ENCODE results near the gene HOOK2. TPM values are rescaled to one million over a fixed set of nuclear protein-coding genes. Genes with fewer than 3 reads are reported as not detected.

HOOK2 gene
- total and polyA plus RNA-seq, 2 of the 13 experiments (the other 11 are each of a cell fraction or from before 2014, with no cell fraction given) = 9.2 to 12.9 TPM

GRCh38 chr19:12791345-12792050 is 16.1 kb upstream of the HOOK2 start, which contains the start of gene JUNB (continued):
- TF ChIP-seq ZNF740 (CRISPR knock-in tag; IDR thresholded peaks at IDR 0.05) (no peak), ZBTB42 (CRISPR knock-in tag; IDR thresholded peaks at IDR 0.05) (no peak), CBX2 (IDR thresholded peaks at IDR 0.05; ENCODE audit: low read depth, low read length) (no peak), CBX2 (CRISPR knock-in tag; IDR thresholded peaks at IDR 0.05; ENCODE audit: low read depth) (no peak), ZNF773 (CRISPR knock-in tag; IDR thresholded peaks at IDR 0.05; ENCODE audit: borderline replicate concordance) (no peak), ZNF572 (CRISPR knock-in tag; IDR thresholded peaks at IDR 0.05) (no peak; the same call in 1 of the 2 replicates), ZBTB20 (CRISPR knock-in tag; IDR thresholded peaks at IDR 0.05; ENCODE audit: borderline replicate concordance, low read depth) (peak; percentile 66), KDM6A (CRISPR knock-in tag; IDR thresholded peaks at IDR 0.05; ENCODE audit: low read depth) (0 out of 2 replicates have a peak, but pooled peaks have one; percentile 28), ATF7 (IDR thresholded peaks at IDR 0.05) (no peak), ATF7 (CRISPR knock-in tag; IDR thresholded peaks at IDR 0.05) (0 out of 2 replicates have a peak, but pooled peaks have one; percentile 24), PATZ1 (CRISPR knock-in tag; IDR thresholded peaks at IDR 0.05) (peak; percentile 98), ARNT2 (CRISPR knock-in tag; IDR thresholded peaks at IDR 0.05; ENCODE audit: low read depth) (peak; percentile 93), KAT7 (CRISPR knock-in tag; IDR thresholded peaks at IDR 0.05; ENCODE audit: borderline replicate concordance) (no peak), ZFP91 (CRISPR knock-in tag; IDR thresholded peaks at IDR 0.05; ENCODE audit: borderline replicate concordance) (peak; percentile 67), SIX4 (CRISPR knock-in tag; IDR thresholded peaks at IDR 0.05) (peak; percentile 54; the same call in 1 of the 2 replicates), ZNF607 (CRISPR knock-in tag; IDR thresholded peaks at IDR 0.05; ENCODE audit: borderline replicate concordance) (peak; percentile 61; the same call in 1 of the 2 replicates), MXD4 (CRISPR knock-in tag; IDR thresholded peaks at IDR 0.05) (peak; percentile 69; the same call in 1 of the 2 replicates), ZNF550 (CRISPR knock-in tag; IDR thresholded peaks at IDR 0.05; ENCODE audit: borderline replicate concordance) (no peak; the same call in 1 of the 2 replicates), ZNF761 (CRISPR knock-in tag; conservative IDR thresholded peaks at IDR 0.05) (no peak), HNF4A (CRISPR knock-in tag; IDR thresholded peaks at IDR 0.05) (peak; percentile 23; the same call in 1 of the 2 replicates), ZNF33A (CRISPR knock-in tag; IDR thresholded peaks at IDR 0.05; ENCODE audit: borderline replicate concordance) (no peak), ETV6 (CRISPR knock-in tag; conservative IDR thresholded peaks at IDR 0.05) (peak; percentile 91), ZNF501 (CRISPR knock-in tag; IDR thresholded peaks at IDR 0.05) (peak; percentile 87), CERS6 (CRISPR knock-in tag; IDR thresholded peaks at IDR 0.05) (no peak)
- TF ChIP-seq, protein P1, sequence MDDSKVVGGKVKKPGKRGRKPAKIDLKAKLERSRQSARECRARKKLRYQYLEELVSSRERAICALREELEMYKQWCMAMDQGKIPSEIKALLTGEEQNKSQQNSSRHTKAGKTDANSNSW (CRISPR knock-in tag; IDR thresholded peaks at IDR 0.05; ENCODE audit: borderline replicate concordance) = no peak
- TF ChIP-seq, protein P2, sequence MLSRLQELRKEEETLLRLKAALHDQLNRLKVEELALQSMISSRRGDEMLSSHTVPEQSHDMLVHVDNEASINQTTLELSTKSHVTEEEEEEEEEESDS (CRISPR knock-in tag; IDR thresholded peaks at IDR 0.05; ENCODE audit: borderline replicate concordance) = no peak

Measured in HepG2 (cell line).